ENCODE results near the gene SNAPC3.
"Not testable (repeated sequence)": the region's sequence is repeated elsewhere in the genome, so short reads cannot be mapped to it uniquely, and the experiment has no call there.

- not testable (repeated sequence) for TF ChIP-seq CTCF, POLR2A, POLR2AphosphoS5 (IDR thresholded peaks at IDR 0.05)
Observed at GRCh38 chr9:15427702-15428101, 5.0 kb downstream of the SNAPC3 start.
